K562 (cell line): ENCODE results near the gene STMN3. TPM values are rescaled to one million over a fixed set of nuclear protein-coding genes. Genes with fewer than 3 reads are reported as not detected.

ENCODE experiments used
- ATAC-seq: fragments of 200-7000 bp; cut with Tn5 transposase; 3 replicates; pipeline ENCODE4 v1.9.1; 2020; ENCODE audit warnings: moderate library complexity
- BruUV-seq: library from RNA; stranded (reverse); fragments of 400-500 nt; replicated peaks from 2 replicates; lab custom pipeline; 2021; lab: Mats Ljungman, UMichigan
- CTCF ChIA-PET: fragments of 300-600 bp; formaldehyde crosslinking; extraction: SDS; loops from one replicate; lab custom pipeline; 2021; ENCODE audit warnings: low intra/inter-chr PET ratio; lab: Yijun Ruan, JAX
- POLR2A ChIA-PET: fragments of 300-600, 350-650 bp; sonication (Branson Sonifier 250); formaldehyde crosslinking; extraction: SDS; loops from one replicate; lab custom pipeline; 2021; ENCODE audit warnings: antibody characterized with exemption, inconsistent platforms; lab: Yijun Ruan, JAX
- DNase-seq, 4 experiments: peaks; one replicate each; pipeline versions ENCODE4 v3.0.0 to v3.0.0-alpha.2; 2011 to 2018; ENCODE audit warnings: low spot score in 3 of 4, mixed read lengths in 3 of 4; ENCODE audit errors: extremely low read depth in 1 of 4
- FAIRE-seq: peaks from 2 replicates; lab custom pipeline; 2011; peaks lifted over from hg19 to GRCh38; lab: Jason Lieb, UNC
- H2AFZ ChIP-seq: 2 replicates; pipeline ENCODE4 v1.6.0; 2011; ENCODE audit warnings: low read depth, low read length, control low read depth, inconsistent platforms
- H3K27ac ChIP-seq: fragments of 200-600 bp; 3 replicates; pipeline ENCODE4 v1.8.0; 2011; ENCODE audit warnings: low read depth, mild to moderate bottlenecking, control low read depth, inconsistent platforms, low read length, moderate library complexity, mixed read lengths; ENCODE audit errors: extremely low read depth
- H3K27me3 ChIP-seq, 2 experiments: fragments of 300-600 bp in 1 of 2; 2 replicates in 1 of 2; 3 replicates in 1 of 2; pipeline versions ENCODE4 v1.6.0 to v1.8.0; 2011; ENCODE audit warnings: inconsistent platforms in 2 of 2, low read length in 2 of 2, mild to moderate bottlenecking in 1 of 2, mixed read lengths in 1 of 2, moderate library complexity in 1 of 2; ENCODE audit not compliant: control insufficient read depth in 2 of 2, insufficient read depth in 2 of 2
- H3K36me3 ChIP-seq: fragments of 300-600 bp; 3 replicates; pipeline ENCODE4 v1.8.0; 2011; ENCODE audit warnings: mild to moderate bottlenecking, low read length, inconsistent platforms; ENCODE audit not compliant: control insufficient read depth, insufficient read depth
- H3K4me1 ChIP-seq, 2 experiments: fragments of 200-600 bp in 1 of 2; replicated peaks in 1 of 2; 2 replicates in 1 of 2; 3 replicates in 1 of 2; pipeline versions ENCODE4 v1.5.1 to v1.8.0; 2011; ENCODE audit warnings: inconsistent platforms in 2 of 2, low read length in 2 of 2, mild to moderate bottlenecking in 1 of 2, mixed read lengths in 1 of 2, moderate library complexity in 1 of 2; ENCODE audit not compliant: control insufficient read depth in 2 of 2, insufficient read depth in 2 of 2
- H3K4me2 ChIP-seq: 2 replicates; pipeline ENCODE4 v1.6.1; 2011; ENCODE audit warnings: low read length, control low read depth, inconsistent platforms, mixed read lengths; ENCODE audit not compliant: insufficient read depth
- H3K4me3 ChIP-seq: fragments of 200-600 bp; sonication (generic), shearing (Covaris generic); 2 replicates; pipeline ENCODE4 v1.5.1; 2016; ENCODE audit warnings: control low read depth, inconsistent platforms
- H3K79me2 ChIP-seq: fragments of 200-600 bp; 3 replicates; pipeline ENCODE4 v1.8.0; 2011; ENCODE audit warnings: low read length, inconsistent platforms; ENCODE audit not compliant: control insufficient read depth, insufficient read depth
- H3K9ac ChIP-seq, 2 experiments: 2 replicates each; pipeline versions ENCODE4 v1.6.0 to v1.6.1; 2011; ENCODE audit warnings: low read depth in 2 of 2, low read length in 2 of 2, control low read depth in 1 of 2, inconsistent platforms in 1 of 2, mild to moderate bottlenecking in 1 of 2, mixed read lengths in 1 of 2; ENCODE audit not compliant: insufficient read depth in 1 of 2
- H3K9me1 ChIP-seq: one replicate; pipeline ENCODE4 v1.6.0; 2011; ENCODE audit warnings: inconsistent platforms, mild to moderate bottlenecking, low read length, moderate library complexity; ENCODE audit not compliant: control insufficient read depth, insufficient read depth
- H3K9me3 ChIP-seq: replicated peaks from 2 replicates; pipeline ENCODE4 v1.5.1; 2011; ENCODE audit warnings: low read depth, low read length, inconsistent platforms; ENCODE audit not compliant: control insufficient read depth, insufficient read depth
- H4K20me1 ChIP-seq: replicated peaks from 2 replicates; pipeline ENCODE4 v1.6.1; 2011; ENCODE audit warnings: low read length, inconsistent platforms, mixed read lengths; ENCODE audit not compliant: control insufficient read depth, insufficient read depth
- BCOR ChIP-seq: fragments of 450-650 bp; IDR thresholded peaks from 2 replicates; pipeline ENCODE4 v1.6.1; 2016
- BMI1 ChIP-seq: fragments of 150-350 bp; IDR thresholded peaks from 2 replicates; pipeline ENCODE4 v1.6.1; 2014; ENCODE audit warnings: low read length
- COPS2 ChIP-seq: fragments of 450-650 bp; conservative IDR thresholded peaks from 2 replicates; pipeline ENCODE4 v1.6.1; 2016; ENCODE audit warnings: mild to moderate bottlenecking, moderate library complexity
- ETS2 ChIP-seq: IDR thresholded peaks from 2 replicates; pipeline ENCODE4 v1.6.1; 2016; ENCODE audit warnings: borderline replicate concordance, missing genetic modification characterization, mild to moderate bottlenecking, moderate library complexity, missing compliant biosample characterization; ENCODE audit not compliant: poor library complexity, severe bottlenecking
- FOXJ2 ChIP-seq: fragments of 200-800 bp; sonication (Bioruptor generic); IDR thresholded peaks from 2 replicates; pipeline ENCODE4 v1.6.1; 2016; ENCODE audit warnings: missing genetic modification characterization, missing compliant biosample characterization
- KAT7 ChIP-seq: sonication (generic); formaldehyde crosslinking; IDR thresholded peaks from 2 replicates; pipeline ENCODE4 v1.8.0; 2022; ENCODE audit warnings: missing genetic modification reagents, mild to moderate bottlenecking, borderline replicate concordance
- KAT8 ChIP-seq: fragments of 450-650 bp; IDR thresholded peaks from 2 replicates; pipeline ENCODE4 v1.6.1; 2016; ENCODE audit warnings: low read depth, mild to moderate bottlenecking
- L3MBTL2 ChIP-seq: fragments of 450-650 bp; IDR thresholded peaks from 2 replicates; pipeline ENCODE4 v1.6.1; 2016; ENCODE audit warnings: mild to moderate bottlenecking, moderate library complexity
- MECOM ChIP-seq: fragments of 250-450 bp; sonication (Bioruptor Pico); IDR thresholded peaks from 2 replicates; pipeline ENCODE4 v1.8.0; 2022; ENCODE audit warnings: inconsistent platforms
- SIRT6 ChIP-seq: IDR thresholded peaks from one replicate; pipeline ENCODE4 v1.6.1; 2012; ENCODE audit warnings: low read depth, mild to moderate bottlenecking, control low read depth, inconsistent platforms, low read length, moderate library complexity
- SUPT5H ChIP-seq: fragments of 450-650 bp; IDR thresholded peaks from 2 replicates; pipeline ENCODE4 v1.6.1; 2016
- TRIM24 ChIP-seq, 2 experiments: fragments of 450-650 bp; IDR thresholded peaks; 2 replicates each; pipeline ENCODE4 v1.6.1; 2016
- YBX1 ChIP-seq: fragments of 450-650 bp; IDR thresholded peaks from 2 replicates; pipeline ENCODE4 v1.7.1; 2016; ENCODE audit warnings: mild to moderate bottlenecking
- ZFP30 ChIP-seq: fragments of 250-450 bp; sonication (Bioruptor Pico); IDR thresholded peaks from 2 replicates; pipeline ENCODE4 v1.8.0; 2022; ENCODE audit warnings: moderate library complexity, mild to moderate bottlenecking, inconsistent platforms, borderline replicate concordance
- ZNF165 ChIP-seq: fragments of 250-450 bp; sonication (Bioruptor Pico); IDR thresholded peaks from 2 replicates; pipeline ENCODE4 v1.4.0; 2020; ENCODE audit warnings: borderline replicate concordance
- ZNF316 ChIP-seq: fragments of 450-650 bp; IDR thresholded peaks from 2 replicates; pipeline ENCODE4 v1.6.1; 2016
- ZNF384 ChIP-seq: IDR thresholded peaks from 2 replicates; pipeline ENCODE4 v1.6.1; 2012; ENCODE audit warnings: low read depth, low read length, improper control_type of control experiment
- ZNF830 ChIP-seq: fragments of 250-450 bp; sonication (Bioruptor Pico); IDR thresholded peaks from 2 replicates; pipeline ENCODE4 v1.5.0; 2021; ENCODE audit warnings: mild to moderate bottlenecking
- WGBS: fragments of 100-300 bp; shearing (Covaris generic); methylation state at CpG from one replicate; pipeline ENCODE4 v1.1.6; 2016; ENCODE audit warnings: low coverage, mixed read lengths; ENCODE audit not compliant: insufficient coverage; ENCODE audit errors: missing lambda C conversion rate; 5-methylcytosine and 5-hydroxymethylcytosine counted together
- in situ Hi-C: fragments of 300-500 bp; cut with MboI; formaldehyde crosslinking; loops from 4 replicates; pipeline ENCODE4 v1.15.0; 2018; ENCODE audit warnings: inconsistent platforms, mixed read lengths
- intact Hi-C: fragments of 100-400 bp; cut with micrococcal nuclease; formaldehyde crosslinking; loops from 2 replicates; pipeline ENCODE4 v1.14.2; 2022
- polyA plus RNA-seq, 8 experiments: library from polyadenylated mRNA; depleted of rRNA in 4 of 8; stranded (reverse) in 5 of 8; unstranded in 3 of 8; fragments of >200 nt; fragmentation: Nextera tagmentation in 2 of 8; fragmentation: Illumina TruSeq in 1 of 8; extraction: Ambion mirVana in 2 of 8; extraction: Trizol in 1 of 8; gene quantifications; 2 replicates each; pipeline versions ENCODE4 v1.2.1 to v1.2.3, GENCODE V29; 2011 to 2014; ENCODE audit warnings: inconsistent platforms in 1 of 8, missing spikeins in 1 of 8
- total RNA-seq, 7 experiments: library from RNA; depleted of rRNA in 6 of 7; stranded (reverse); fragments of >200 nt in 6 of 7; fragmentation: Illumina TruSeq in 2 of 7; extraction: Trizol in 2 of 7; gene quantifications; 2 replicates each; pipeline versions ENCODE4 v1.2.1 to v1.2.3, GENCODE V29; 2011 to 2021; ENCODE audit warnings: low replicate concordance in 1 of 7
- TF ChIP-seq, protein P1 (sequence below): sonication (generic); formaldehyde crosslinking; IDR thresholded peaks from 2 replicates; pipeline ENCODE4 v1.8.0; 2023; ENCODE audit warnings: mild to moderate bottlenecking, missing genetic modification reagents
- TF ChIP-seq, protein P2 (sequence below): fragments of 250-450 bp; sonication (Bioruptor Pico); IDR thresholded peaks from 2 replicates; pipeline ENCODE4 v1.9.0; 2021; ENCODE audit warnings: mild to moderate bottlenecking

STMN3 gene
- total and polyA plus RNA-seq, 9 of the 15 experiments (the other 6 are each of a cell fraction or from before 2014, with no cell fraction given): 0.70 to 65.6 (median 29.4) TPM

- ATAC-seq (no peak), DNase-seq (no peak), FAIRE-seq (no peak)
- H3K9me1 ChIP-seq: peaks cover 3% of the 10 kb centered on the region
- H3K4me1 ChIP-seq: peaks cover 6 to 41% of the 10 kb centered on the region in 2 experiments; a peak in 4 of 5 replicates
- no peak overlapping the region for H3K27ac ChIP-seq
- H3K27me3 ChIP-seq: no peaks in the 10 kb centered on the region
- peaks cover 16% of the 10 kb centered on the region for H3K79me2 ChIP-seq
- BruUV-seq: no TSS peak
- no peak overlapping the region for H3K4me3 ChIP-seq
- 90% methylated on average over 5 of the region's 9 CpGs for WGBS
- in situ Hi-C loops: no loop called here
- H3K36me3 ChIP-seq: peaks cover 77% of the 10 kb centered on the region; the same call in 2 of the 3 replicates
- no peaks in the 10 kb centered on the region for H4K20me1 ChIP-seq
- H2AFZ ChIP-seq: no peak overlapping the region
- TF ChIP-seq ZFP30 (CRISPR knock-in tag): no peak
- TF ChIP-seq L3MBTL2: no peak
- TF ChIP-seq, protein P1, sequence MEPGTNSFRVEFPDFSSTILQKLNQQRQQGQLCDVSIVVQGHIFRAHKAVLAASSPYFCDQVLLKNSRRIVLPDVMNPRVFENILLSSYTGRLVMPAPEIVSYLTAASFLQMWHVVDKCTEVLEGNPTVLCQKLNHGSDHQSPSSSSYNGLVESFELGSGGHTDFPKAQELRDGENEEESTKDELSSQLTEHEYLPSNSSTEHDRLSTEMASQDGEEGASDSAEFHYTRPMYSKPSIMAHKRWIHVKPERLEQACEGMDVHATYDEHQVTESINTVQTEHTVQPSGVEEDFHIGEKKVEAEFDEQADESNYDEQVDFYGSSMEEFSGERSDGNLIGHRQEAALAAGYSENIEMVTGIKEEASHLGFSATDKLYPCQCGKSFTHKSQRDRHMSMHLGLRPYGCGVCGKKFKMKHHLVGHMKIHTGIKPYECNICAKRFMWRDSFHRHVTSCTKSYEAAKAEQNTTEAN: no peak
- no peak for TF ChIP-seq ZNF384
- TF ChIP-seq KAT8: no peak
- TF ChIP-seq SUPT5H: no peak
- no peak for TF ChIP-seq COPS2
- no peak for TF ChIP-seq ETS2 (tag)
- no peak for TF ChIP-seq ZNF830
- TF ChIP-seq BCOR: no peak
- no peak for TF ChIP-seq FOXJ2 (tag)
- TF ChIP-seq YBX1: no peak
- no peak for TF ChIP-seq KAT7 (CRISPR knock-in tag)
- TF ChIP-seq SIRT6: no peak
- TF ChIP-seq, protein P2, sequence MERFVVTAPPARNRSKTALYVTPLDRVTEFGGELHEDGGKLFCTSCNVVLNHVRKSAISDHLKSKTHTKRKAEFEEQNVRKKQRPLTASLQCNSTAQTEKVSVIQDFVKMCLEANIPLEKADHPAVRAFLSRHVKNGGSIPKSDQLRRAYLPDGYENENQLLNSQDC (CRISPR knock-in tag): no peak
- no peak for TF ChIP-seq MECOM (CRISPR knock-in tag)
- TF ChIP-seq ZNF165 (CRISPR knock-in tag): no peak
- TF ChIP-seq ZNF316: no peak
- TF ChIP-seq TRIM24 (IDR thresholded peaks at IDR 0.05): no peak
- no peak for TF ChIP-seq BMI1
- intact Hi-C loops: no loop called here
- POLR2A ChIA-PET: interaction anchor here (1.2 kb wide), 1 partner anchor 24 kb away, joined by 3 read pairs; no protein-coding TSS in a partner anchor
- CTCF ChIA-PET: no interaction called here
- H3K9ac ChIP-seq: no peak overlapping the region
- no peak overlapping the region for H3K4me2 ChIP-seq
- H3K9me3 ChIP-seq: no peaks in the 10 kb centered on the region
Measured at GRCh38 chr20:63662813-63663189, 9.6 kb upstream of the STMN3 start.
